HG02571 (cell line): Measurements from ENCODE around the gene PYURF.

Experiments used
- ATAC-seq: cut with Tn5 transposase; IDR thresholded peaks from one replicate; pipeline ENCODE4 v1.9.1; 2021; ENCODE audit warnings: mild to moderate bottlenecking, moderate library complexity; ENCODE audit not compliant: unreplicated experiment

Gene PYURF

GRCh38 chr4:88514557-88515511 lies 8.7 kb downstream of the PYURF start:
- no peak for ATAC-seq

- no peak for ATAC-seq
These were observed 12.3 kb downstream of the PYURF start for GRCh38 chr4:88511236-88511635.

- ATAC-seq = no peak
These were observed 20.2 kb downstream of the PYURF start for GRCh38 chr4:88503344-88503743.

GRCh38 chr4:88497859-88498409 lies 25.6 kb downstream of the PYURF start:
- ATAC-seq = no peak

GRCh38 chr4:88489100-88489761 lies 34.3 kb downstream of the PYURF start:
- no peak for ATAC-seq

GRCh38 chr4:88481537-88481936 lies 42.0 kb downstream of the PYURF start:
- ATAC-seq = no peak

GRCh38 chr4:88478247-88478646 lies 45.3 kb downstream of the PYURF start:
- no peak for ATAC-seq

- ATAC-seq = no peak
These were observed 46.2 kb downstream of the PYURF start for GRCh38 chr4:88477229-88477860.
